Panc1 (cell line): Measurements from ENCODE around the gene NTM. TPM values are rescaled to one million over a fixed set of nuclear protein-coding genes. Genes with fewer than 3 reads are reported as not detected.

Source experiments
- ATAC-seq: fragments of 200-7000 bp; cut with Tn5 transposase; 2 replicates; pipeline ENCODE4 v1.9.1; 2020; ENCODE audit warnings: mild to moderate bottlenecking, moderate library complexity
- BruUV-seq: library from RNA; stranded (reverse); fragments of 400-500 nt; replicated peaks from 2 replicates; lab custom pipeline; 2021; lab: Mats Ljungman, UMichigan
- CTCF ChIA-PET: fragments of 300-600 bp; sonication (Branson Sonifier 250); formaldehyde crosslinking; loops from one replicate; lab custom pipeline; 2022; ENCODE audit warnings: antibody characterized with exemption; lab: Charles Lee
- POLR2A ChIA-PET: fragments of 300-600 bp; sonication (Branson Sonifier 250); formaldehyde crosslinking; loops from one replicate; lab custom pipeline; 2022; ENCODE audit warnings: antibody characterized with exemption; lab: Charles Lee
- DNase-seq: peaks from one replicate; pipeline ENCODE4 v3.0.0-alpha.2; 2010; ENCODE audit warnings: low read depth, low spot score
- H3K27ac ChIP-seq: 2 replicates; pipeline ENCODE4 v1.5.1; 2011; ENCODE audit warnings: mild to moderate bottlenecking, low read length, inconsistent platforms
- H3K27me3 ChIP-seq: fragments of 200-500 bp; sonication (Bioruptor generic); 2 replicates; pipeline ENCODE4 v1.6.0; 2014; ENCODE audit warnings: low read length, inconsistent platforms; ENCODE audit not compliant: control insufficient read depth, insufficient read depth
- H3K36me3 ChIP-seq: fragments of 200-500 bp; sonication (Bioruptor generic); 2 replicates; pipeline ENCODE4 v1.5.1; 2014; ENCODE audit warnings: inconsistent platforms, mild to moderate bottlenecking, low read length, moderate library complexity; ENCODE audit not compliant: control insufficient read depth, insufficient read depth
- H3K4me1 ChIP-seq: 2 replicates; pipeline ENCODE4 v1.5.1; 2011; ENCODE audit warnings: inconsistent platforms, mild to moderate bottlenecking, low read length, moderate library complexity; ENCODE audit not compliant: control insufficient read depth, insufficient read depth
- H3K4me3 ChIP-seq, 2 experiments: 2 replicates each; pipeline ENCODE4 v1.5.1; 2011 to 2012; ENCODE audit warnings: low read depth in 2 of 2, low read length in 2 of 2, mild to moderate bottlenecking in 2 of 2, inconsistent platforms in 1 of 2, moderate library complexity in 1 of 2
- H3K9me3 ChIP-seq: fragments of 200-500 bp; sonication (Bioruptor generic); 2 replicates; pipeline ENCODE4 v1.5.1; 2014; ENCODE audit warnings: low read depth, mild to moderate bottlenecking, inconsistent platforms, low read length, moderate library complexity; ENCODE audit not compliant: control insufficient read depth, insufficient read depth
- POLR2AphosphoS5 ChIP-seq: IDR thresholded peaks from 2 replicates; pipeline ENCODE4 v1.6.1; 2012; ENCODE audit warnings: mild to moderate bottlenecking, low read depth, low read length, moderate library complexity
- SIN3A ChIP-seq: IDR thresholded peaks from 2 replicates; pipeline ENCODE4 v1.6.1; 2012; ENCODE audit warnings: low read depth, mild to moderate bottlenecking, low read length, moderate library complexity, borderline replicate concordance; ENCODE audit not compliant: insufficient read depth
- TCF7L2 ChIP-seq: IDR thresholded peaks from 2 replicates; pipeline ENCODE4 v1.6.1; 2011; ENCODE audit warnings: mild to moderate bottlenecking, low read depth, low read length, inconsistent platforms
- in situ Hi-C: cut with HindIII; loops from 2 replicates; pipeline ENCODE4 v1.10.0; 2016; ENCODE audit warnings: low sequenced_read_pairs, low pct_unique_long_range_greater_than_20kb
- intact Hi-C: fragments of 100-400 bp; cut with micrococcal nuclease; formaldehyde crosslinking; loops from one replicate; pipeline ENCODE4 v1.10.0; 2022; ENCODE audit not compliant: unreplicated experiment
- total RNA-seq: library from RNA; stranded (reverse); gene quantifications from one replicate; pipeline ENCODE4 v1.2.1, GENCODE V29; 2021; ENCODE audit not compliant: unreplicated experiment
- TF ChIP-seq, protein P1 (sequence below): fragments of 450-650 bp; IDR thresholded peaks from 2 replicates; pipeline ENCODE4 v1.5.1; 2017; ENCODE audit warnings: mild to moderate bottlenecking
- TF ChIP-seq, protein P2 (sequence below), 2 experiments: IDR thresholded peaks; 2 replicates each; pipeline ENCODE4 v1.6.1; 2011 to 2012; ENCODE audit warnings: low read depth in 2 of 2, control low read depth in 1 of 2, low read length in 1 of 2, mild to moderate bottlenecking in 1 of 2, moderate library complexity in 1 of 2; ENCODE audit not compliant: insufficient read depth in 1 of 2

The NTM gene
- total RNA-seq, 1 experiment from 2014 or later: 0.10 TPM

DNA sequence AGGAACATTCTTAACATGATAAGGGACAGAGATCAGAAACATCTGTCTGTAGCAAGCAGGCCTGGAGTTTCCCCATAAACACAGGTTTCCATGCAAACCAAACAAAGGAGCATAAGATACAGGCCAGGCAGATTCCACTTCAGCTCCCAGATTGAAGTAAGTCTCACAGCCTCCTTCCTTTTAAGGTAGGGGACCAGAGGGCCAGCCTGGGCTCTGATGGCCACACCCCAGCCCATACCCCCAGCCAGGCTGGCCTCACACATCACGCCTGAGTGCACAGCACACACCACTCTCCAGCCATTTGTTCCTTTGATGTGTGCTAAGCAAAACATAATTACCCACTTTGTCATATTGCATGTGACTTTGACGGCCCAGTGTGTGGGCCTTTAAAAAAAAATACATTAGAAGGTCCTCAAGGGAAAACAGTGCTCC is 518.7 kb downstream of the NTM start:
- ATAC-seq (no peak), DNase-seq (no peak)
- H3K36me3 ChIP-seq: no peaks in the 10 kb centered on the region
- H3K9me3 ChIP-seq: no peaks in the 10 kb centered on the region
- intact Hi-C loops (no loop called here), in situ Hi-C loops (no loop called here)
- CTCF ChIA-PET: no interaction called here
- BruUV-seq: no TSS peak
- POLR2A ChIA-PET: no interaction called here
- no peaks in the 10 kb centered on the region for H3K27me3 ChIP-seq
- no peaks in the 10 kb centered on the region for H3K4me1 ChIP-seq
- H3K27ac ChIP-seq: no peak overlapping the region
- TF ChIP-seq, protein P1, sequence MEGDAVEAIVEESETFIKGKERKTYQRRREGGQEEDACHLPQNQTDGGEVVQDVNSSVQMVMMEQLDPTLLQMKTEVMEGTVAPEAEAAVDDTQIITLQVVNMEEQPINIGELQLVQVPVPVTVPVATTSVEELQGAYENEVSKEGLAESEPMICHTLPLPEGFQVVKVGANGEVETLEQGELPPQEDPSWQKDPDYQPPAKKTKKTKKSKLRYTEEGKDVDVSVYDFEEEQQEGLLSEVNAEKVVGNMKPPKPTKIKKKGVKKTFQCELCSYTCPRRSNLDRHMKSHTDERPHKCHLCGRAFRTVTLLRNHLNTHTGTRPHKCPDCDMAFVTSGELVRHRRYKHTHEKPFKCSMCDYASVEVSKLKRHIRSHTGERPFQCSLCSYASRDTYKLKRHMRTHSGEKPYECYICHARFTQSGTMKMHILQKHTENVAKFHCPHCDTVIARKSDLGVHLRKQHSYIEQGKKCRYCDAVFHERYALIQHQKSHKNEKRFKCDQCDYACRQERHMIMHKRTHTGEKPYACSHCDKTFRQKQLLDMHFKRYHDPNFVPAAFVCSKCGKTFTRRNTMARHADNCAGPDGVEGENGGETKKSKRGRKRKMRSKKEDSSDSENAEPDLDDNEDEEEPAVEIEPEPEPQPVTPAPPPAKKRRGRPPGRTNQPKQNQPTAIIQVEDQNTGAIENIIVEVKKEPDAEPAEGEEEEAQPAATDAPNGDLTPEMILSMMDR: no peak
- TF ChIP-seq TCF7L2 (no peak), POLR2AphosphoS5 (no peak), SIN3A (no peak)
- TF ChIP-seq, protein P2, sequence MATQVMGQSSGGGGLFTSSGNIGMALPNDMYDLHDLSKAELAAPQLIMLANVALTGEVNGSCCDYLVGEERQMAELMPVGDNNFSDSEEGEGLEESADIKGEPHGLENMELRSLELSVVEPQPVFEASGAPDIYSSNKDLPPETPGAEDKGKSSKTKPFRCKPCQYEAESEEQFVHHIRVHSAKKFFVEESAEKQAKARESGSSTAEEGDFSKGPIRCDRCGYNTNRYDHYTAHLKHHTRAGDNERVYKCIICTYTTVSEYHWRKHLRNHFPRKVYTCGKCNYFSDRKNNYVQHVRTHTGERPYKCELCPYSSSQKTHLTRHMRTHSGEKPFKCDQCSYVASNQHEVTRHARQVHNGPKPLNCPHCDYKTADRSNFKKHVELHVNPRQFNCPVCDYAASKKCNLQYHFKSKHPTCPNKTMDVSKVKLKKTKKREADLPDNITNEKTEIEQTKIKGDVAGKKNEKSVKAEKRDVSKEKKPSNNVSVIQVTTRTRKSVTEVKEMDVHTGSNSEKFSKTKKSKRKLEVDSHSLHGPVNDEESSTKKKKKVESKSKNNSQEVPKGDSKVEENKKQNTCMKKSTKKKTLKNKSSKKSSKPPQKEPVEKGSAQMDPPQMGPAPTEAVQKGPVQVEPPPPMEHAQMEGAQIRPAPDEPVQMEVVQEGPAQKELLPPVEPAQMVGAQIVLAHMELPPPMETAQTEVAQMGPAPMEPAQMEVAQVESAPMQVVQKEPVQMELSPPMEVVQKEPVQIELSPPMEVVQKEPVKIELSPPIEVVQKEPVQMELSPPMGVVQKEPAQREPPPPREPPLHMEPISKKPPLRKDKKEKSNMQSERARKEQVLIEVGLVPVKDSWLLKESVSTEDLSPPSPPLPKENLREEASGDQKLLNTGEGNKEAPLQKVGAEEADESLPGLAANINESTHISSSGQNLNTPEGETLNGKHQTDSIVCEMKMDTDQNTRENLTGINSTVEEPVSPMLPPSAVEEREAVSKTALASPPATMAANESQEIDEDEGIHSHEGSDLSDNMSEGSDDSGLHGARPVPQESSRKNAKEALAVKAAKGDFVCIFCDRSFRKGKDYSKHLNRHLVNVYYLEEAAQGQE (IDR thresholded peaks at IDR 0.05; ENCODE audit: insufficient read depth in 1 of 2, low read depth in 2 of 2, low read length in 1 of 2): no peak
- no peak overlapping the region for H3K4me3 ChIP-seq

DNA sequence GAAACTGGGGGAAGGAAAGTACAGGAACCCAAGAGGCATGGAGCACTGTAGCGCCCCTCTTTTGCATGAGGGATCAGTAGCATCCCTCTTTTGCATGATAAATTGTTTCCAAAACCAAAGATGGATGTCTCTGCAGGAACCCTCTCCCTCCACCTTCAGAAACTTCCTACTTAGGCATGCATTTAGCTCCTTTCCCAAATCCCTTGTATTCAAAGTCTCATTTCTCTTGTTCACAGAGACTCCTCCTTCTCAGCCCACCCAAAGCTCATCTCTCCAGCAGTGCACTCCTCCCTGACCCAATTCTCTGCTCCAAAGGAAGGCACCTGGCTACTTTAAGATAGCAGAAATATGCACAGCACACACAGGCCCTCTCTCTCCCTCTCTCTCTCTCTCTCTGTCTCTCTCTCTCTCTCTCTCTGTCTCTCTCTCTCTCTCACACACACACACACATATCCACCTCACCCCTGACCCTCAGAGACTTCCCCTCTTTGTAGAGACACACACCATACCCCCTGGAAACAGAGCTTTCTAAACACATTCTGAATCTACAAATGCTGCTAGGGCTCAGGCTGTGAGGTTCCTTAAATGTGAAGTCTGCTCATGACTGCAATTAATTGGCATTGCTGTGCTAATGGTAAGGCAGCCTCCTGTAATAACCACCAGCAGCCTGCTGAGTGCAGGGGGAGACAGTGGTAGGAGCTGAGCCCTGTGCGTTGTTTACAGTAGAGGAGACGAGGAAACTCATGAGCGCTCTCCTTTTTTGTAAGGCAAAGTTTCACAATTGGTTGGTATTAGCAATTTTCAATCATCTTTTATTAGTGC is 519.6 kb downstream of the NTM start:
- no peak overlapping the region for H3K27ac ChIP-seq
- H3K4me3 ChIP-seq: no peak overlapping the region
- ATAC-seq: no peak
- H3K36me3 ChIP-seq: no peaks in the 10 kb centered on the region
- no peaks in the 10 kb centered on the region for H3K9me3 ChIP-seq
- H3K27me3 ChIP-seq: no peaks in the 10 kb centered on the region
- in situ Hi-C loops: no loop called here
- no peaks in the 10 kb centered on the region for H3K4me1 ChIP-seq
- ChIA-PET CTCF (no interaction called here), POLR2A (no interaction called here)
- no peak for DNase-seq
- intact Hi-C loops: no loop called here
- no TSS peak for BruUV-seq
- TF ChIP-seq, protein P1: no peak
- TF ChIP-seq TCF7L2: no peak
- no peak for TF ChIP-seq SIN3A
- no peak for TF ChIP-seq POLR2AphosphoS5
- TF ChIP-seq, protein P2 (IDR thresholded peaks at IDR 0.05; ENCODE audit: insufficient read depth in 1 of 2, low read depth in 2 of 2, low read length in 1 of 2): no peak
